H9 (cell line): ENCODE measurements around the gene ITPKB. TPM values are rescaled to one million over a fixed set of nuclear protein-coding genes. Genes with fewer than 3 reads are reported as not detected.

Experiments used
- DNase-seq: peaks from one replicate; pipeline ENCODE4 v3.0.0-alpha.2; 2017
- H2AFZ ChIP-seq: one replicate; pipeline ENCODE4 v1.6.1; 2013; ENCODE audit warnings: mild to moderate bottlenecking, low read length, control low read depth, moderate library complexity
- H2AK5ac ChIP-seq: 2 replicates; pipeline ENCODE4 v1.6.1; 2013; ENCODE audit warnings: low read length, control low read depth, mixed read lengths; ENCODE audit not compliant: insufficient read length
- H2BK120ac ChIP-seq: one replicate; pipeline ENCODE4 v1.6.1; 2013; ENCODE audit warnings: low read depth, mild to moderate bottlenecking, low read length, control low read depth, inconsistent platforms; ENCODE audit not compliant: poor library complexity, severe bottlenecking
- H2BK12ac ChIP-seq: 2 replicates; pipeline ENCODE4 v1.6.1; 2013; ENCODE audit warnings: low read length, control low read depth, mixed read lengths, low read depth; ENCODE audit not compliant: insufficient read length
- H2BK15ac ChIP-seq: 2 replicates; pipeline ENCODE4 v1.6.1; 2013; ENCODE audit warnings: low read depth, low read length, control low read depth
- H2BK20ac ChIP-seq: one replicate; pipeline ENCODE4 v1.6.1; 2013; ENCODE audit warnings: low read depth, mild to moderate bottlenecking, low read length, control low read depth, inconsistent platforms; ENCODE audit not compliant: poor library complexity, severe bottlenecking
- H2BK5ac ChIP-seq: 2 replicates; pipeline ENCODE4 v1.6.1; 2013; ENCODE audit warnings: low read length, control low read depth, mixed read lengths; ENCODE audit not compliant: insufficient read length
- H3K14ac ChIP-seq: 2 replicates; pipeline ENCODE4 v1.6.1; 2013; ENCODE audit warnings: low read length, control low read depth; ENCODE audit not compliant: insufficient read depth
- H3K18ac ChIP-seq: 2 replicates; pipeline ENCODE4 v1.6.1; 2013; ENCODE audit warnings: low read depth, mild to moderate bottlenecking, mixed read lengths, low read length, control low read depth; ENCODE audit not compliant: insufficient read length
- H3K23ac ChIP-seq: 2 replicates; pipeline ENCODE4 v1.6.1; 2013; ENCODE audit warnings: low read length, control low read depth, mixed read lengths, low read depth; ENCODE audit not compliant: insufficient read length
- H3K23me2 ChIP-seq: 2 replicates; pipeline ENCODE4 v1.6.1; 2013; ENCODE audit warnings: low read depth, mild to moderate bottlenecking, mixed read lengths, low read length, control low read depth; ENCODE audit not compliant: insufficient read length, poor library complexity, severe bottlenecking
- H3K27ac ChIP-seq: 2 replicates; pipeline ENCODE4 v1.5.1; 2013; ENCODE audit warnings: low read length, control low read depth, mixed read lengths, low read depth; ENCODE audit not compliant: insufficient read length
- H3K27me3 ChIP-seq: 2 replicates; pipeline ENCODE4 v1.6.1; 2013; ENCODE audit warnings: low read length, control low read depth, inconsistent platforms; ENCODE audit not compliant: insufficient read depth
- H3K4ac ChIP-seq: 2 replicates; pipeline ENCODE4 v1.6.1; 2013; ENCODE audit warnings: low read depth, mild to moderate bottlenecking, control low read depth, inconsistent platforms, low read length, moderate library complexity
- H3K4me1 ChIP-seq: 2 replicates; pipeline ENCODE4 v1.6.1; 2013; ENCODE audit warnings: low read length, control low read depth, inconsistent platforms; ENCODE audit not compliant: insufficient read depth
- H3K4me2 ChIP-seq: 2 replicates; pipeline ENCODE4 v1.6.1; 2013; ENCODE audit warnings: low read length, control low read depth, mixed read lengths; ENCODE audit not compliant: insufficient read length, insufficient read depth
- H3K56ac ChIP-seq: 2 replicates; pipeline ENCODE4 v1.6.1; 2013; ENCODE audit warnings: low read depth, mild to moderate bottlenecking, mixed read lengths, low read length, control low read depth; ENCODE audit not compliant: insufficient read length
- H3K79me1 ChIP-seq: 2 replicates; pipeline ENCODE4 v1.6.1; 2013; ENCODE audit warnings: low read depth, mild to moderate bottlenecking, moderate library complexity, low read length, control low read depth, inconsistent platforms; ENCODE audit not compliant: insufficient read depth, poor library complexity, severe bottlenecking
- H3K79me2 ChIP-seq: 2 replicates; pipeline ENCODE4 v1.6.1; 2013; ENCODE audit warnings: low read length, control low read depth, inconsistent platforms; ENCODE audit not compliant: insufficient read depth
- H3K9ac ChIP-seq: 2 replicates; pipeline ENCODE4 v1.6.1; 2013; ENCODE audit warnings: low read length, control low read depth, mixed read lengths; ENCODE audit not compliant: insufficient read length; ENCODE audit errors: extremely low read depth
- H3K9me3 ChIP-seq: one replicate; pipeline ENCODE4 v1.6.1; 2013; ENCODE audit warnings: low read depth, low read length, inconsistent platforms; ENCODE audit not compliant: control insufficient read depth
- H3T11ph ChIP-seq: one replicate; pipeline ENCODE4 v1.6.1; 2013; ENCODE audit warnings: mild to moderate bottlenecking, low read length, control low read depth, inconsistent platforms
- H4K20me1 ChIP-seq: one replicate; pipeline ENCODE4 v1.6.1; 2013; ENCODE audit not compliant: control insufficient read depth, insufficient read length, insufficient read depth
- H4K5ac ChIP-seq: 2 replicates; pipeline ENCODE4 v1.6.1; 2013; ENCODE audit warnings: low read depth, mild to moderate bottlenecking, mixed read lengths, low read length, control low read depth; ENCODE audit not compliant: insufficient read length
- H4K8ac ChIP-seq: replicated peaks from 2 replicates; pipeline ENCODE4 v1.6.1; 2013; ENCODE audit warnings: low read length, control low read depth, mixed read lengths, low read depth; ENCODE audit not compliant: insufficient read length
- H4K91ac ChIP-seq: 2 replicates; pipeline ENCODE4 v1.6.1; 2013; ENCODE audit warnings: low read depth, mild to moderate bottlenecking, moderate library complexity, mixed read lengths, low read length, control low read depth; ENCODE audit not compliant: insufficient read length
- H3K27ac Mint-ChIP-seq, 3 experiments: 2 replicates in 2 of 3; 3 replicates in 1 of 3; pipeline ENCODE4 v1.8.0; 2020 to 2021; ENCODE audit warnings: mixed read lengths in 3 of 3, mild to moderate bottlenecking in 1 of 3, moderate library complexity in 1 of 3
- H3K27me3 Mint-ChIP-seq: 2 replicates; pipeline ENCODE4 v1.8.0; 2021; ENCODE audit warnings: low read depth, mild to moderate bottlenecking, moderate library complexity, mixed read lengths
- H3K36me3 Mint-ChIP-seq, 3 experiments: 2 replicates in 2 of 3; 3 replicates in 1 of 3; pipeline ENCODE4 v1.8.0; 2020 to 2021; ENCODE audit warnings: low read depth in 3 of 3, mixed read lengths in 3 of 3; ENCODE audit not compliant: insufficient read depth in 1 of 3
- H3K4me1 Mint-ChIP-seq, 2 experiments: 2 replicates each; pipeline ENCODE4 v1.8.0; 2020; ENCODE audit warnings: mixed read lengths in 2 of 2
- H3K4me3 Mint-ChIP-seq, 2 experiments: 2 replicates in 1 of 2; 3 replicates in 1 of 2; pipeline ENCODE4 v1.8.0; 2020 to 2021; ENCODE audit warnings: mild to moderate bottlenecking in 2 of 2, mixed read lengths in 2 of 2, moderate library complexity in 1 of 2
- H3K9me3 Mint-ChIP-seq, 2 experiments: 2 replicates in 1 of 2; 3 replicates in 1 of 2; pipeline ENCODE4 v1.8.0; 2020; ENCODE audit warnings: mild to moderate bottlenecking in 2 of 2, mixed read lengths in 2 of 2, moderate library complexity in 1 of 2
- CTCF ChIP-seq: fragments of 200-600 bp; sonication (generic); conservative IDR thresholded peaks from 3 replicates; pipeline ENCODE4 v1.8.0; 2021; ENCODE audit warnings: antibody characterized with exemption, mild to moderate bottlenecking
- WGBS: extraction: QIAGEN DNeasy Blood & Tissue Kit; methylation state at CpG from one replicate; pipeline ENCODE4 v1.1.7; 2013; ENCODE audit warnings: missing lambda C conversion rate, low lambda C conversion rate, mixed read lengths; ENCODE audit not compliant: insufficient read length; ENCODE audit errors: extremely low coverage; 5-methylcytosine and 5-hydroxymethylcytosine counted together
- total RNA-seq: library from RNA; stranded (reverse); gene quantifications from 2 replicates; pipeline ENCODE4 v1.2.1, GENCODE V29; 2021

The ITPKB gene
- total RNA-seq, 1 experiment from 2014 or later: 3.8 TPM

- Histone ChIP-seq H2AK5ac (no peak overlapping the region), H2BK5ac (no peak overlapping the region), H3K27ac (no peak overlapping the region), H3K79me2 (no peaks in the 10 kb centered on the region), H3K23me2 (no peaks in the 10 kb centered on the region), H3K79me1 (no peaks in the 10 kb centered on the region), H3T11ph (no peak overlapping the region), H3K14ac (no peak overlapping the region), H4K8ac (no peak overlapping the region), H2BK12ac (no peak overlapping the region), H3K4ac (no peak overlapping the region), H2BK120ac (no peak overlapping the region), H3K9me3 (no peaks in the 10 kb centered on the region), H4K91ac (no peak overlapping the region), H2BK20ac (no peak overlapping the region), H3K23ac (no peak overlapping the region), H2BK15ac (no peak overlapping the region), H3K9ac (no peak overlapping the region), H3K56ac (no peak overlapping the region), H4K20me1 (no peaks in the 10 kb centered on the region), H3K4me1 (no peaks in the 10 kb centered on the region; the same call in 1 of the 2 replicates), H3K27me3 (no peaks in the 10 kb centered on the region), H3K18ac (no peak overlapping the region), H4K5ac (no peak overlapping the region), H3K4me2 (no peak overlapping the region), H2AFZ (no peak overlapping the region)
- peak; percentile 65 for DNase-seq
- Mint-ChIP-seq H3K27ac (no peak overlapping the region), H3K4me3 (no peak overlapping the region), H3K4me1 (peaks cover 29 to 64% of the 10 kb centered on the region in 2 experiments), H3K9me3 (no peaks in the 10 kb centered on the region), H3K27me3 (no peaks in the 10 kb centered on the region; the same call in 1 of the 2 replicates), H3K36me3 (no peaks in the 10 kb centered on the region)
- no CpG with 5 or more reads among the region's 11 CpGs for WGBS
- TF ChIP-seq CTCF: no peak
Observed at GRCh38 chr1:226606311-226607267, 132.5 kb downstream of the ITPKB start.
